HL-60 (cell line): Measurements from ENCODE around the gene EGLN3.
"Not testable (repeated sequence)": the region's sequence is repeated elsewhere in the genome, so short reads cannot be mapped to it uniquely, and the experiment has no call there.

ENCODE experiments used
- DNase-seq, 2 experiments: peaks; one replicate each; pipeline ENCODE4 v3.0.0-alpha.2; 2010 to 2020; ENCODE audit warnings: low read depth in 1 of 2, low spot score in 1 of 2
- H3K27ac ChIP-seq: fragments of 250-450 bp; sonication (Bioruptor Pico); replicated peaks from 2 replicates; pipeline ENCODE4 v1.5.1; 2020; ENCODE audit warnings: mild to moderate bottlenecking, moderate library complexity
- H3K27me3 ChIP-seq: fragments of 250-450 bp; sonication (Bioruptor Pico); 2 replicates; pipeline ENCODE4 v1.5.1; 2021; ENCODE audit warnings: mild to moderate bottlenecking, moderate library complexity; ENCODE audit not compliant: insufficient read depth, poor library complexity, severe bottlenecking
- H3K4me3 ChIP-seq: replicated peaks from 2 replicates; pipeline ENCODE4 v1.5.1; 2011; ENCODE audit warnings: mild to moderate bottlenecking, control low read depth, low read length; ENCODE audit not compliant: insufficient read depth
- GABPA ChIP-seq: IDR thresholded peaks from 2 replicates; pipeline ENCODE4 v1.6.1; 2012; ENCODE audit warnings: low read depth
- POLR2AphosphoS5 ChIP-seq: IDR thresholded peaks from 2 replicates; pipeline ENCODE4 v1.6.1; 2012; ENCODE audit warnings: low read depth
- REST ChIP-seq: IDR thresholded peaks from 2 replicates; pipeline ENCODE4 v1.6.1; 2012; ENCODE audit warnings: low read depth; ENCODE audit not compliant: insufficient replicate concordance
- SPI1 ChIP-seq: IDR thresholded peaks from 2 replicates; pipeline ENCODE4 v1.6.1; 2012; ENCODE audit warnings: low read depth, mild to moderate bottlenecking, borderline replicate concordance
- TF ChIP-seq, protein P1 (sequence below): IDR thresholded peaks from one replicate; pipeline ENCODE4 v1.5.1; 2011; ENCODE audit warnings: low read length, control low read depth, inconsistent platforms; ENCODE audit not compliant: insufficient read depth

The EGLN3 gene

GRCh38 chr14:33979613-33980276 lies 28.9 kb upstream of the EGLN3 start:
- peak; percentile 83 for TF ChIP-seq SPI1
- TF ChIP-seq GABPA = no peak
- Histone ChIP-seq H3K4me3 (no peak overlapping the region), H3K27me3 (no peaks in the 10 kb centered on the region), H3K27ac (no peak overlapping the region)
- DNase-seq = peak in 1 of 2 experiments; percentile 37

GRCh38 chr14:33978892-33979612 lies 28.2 kb upstream of the EGLN3 start:
- H3K27ac ChIP-seq = no peak overlapping the region
- no peak for DNase-seq
- TF ChIP-seq GABPA = no peak
- no peak for TF ChIP-seq POLR2AphosphoS5
- TF ChIP-seq, protein P1, sequence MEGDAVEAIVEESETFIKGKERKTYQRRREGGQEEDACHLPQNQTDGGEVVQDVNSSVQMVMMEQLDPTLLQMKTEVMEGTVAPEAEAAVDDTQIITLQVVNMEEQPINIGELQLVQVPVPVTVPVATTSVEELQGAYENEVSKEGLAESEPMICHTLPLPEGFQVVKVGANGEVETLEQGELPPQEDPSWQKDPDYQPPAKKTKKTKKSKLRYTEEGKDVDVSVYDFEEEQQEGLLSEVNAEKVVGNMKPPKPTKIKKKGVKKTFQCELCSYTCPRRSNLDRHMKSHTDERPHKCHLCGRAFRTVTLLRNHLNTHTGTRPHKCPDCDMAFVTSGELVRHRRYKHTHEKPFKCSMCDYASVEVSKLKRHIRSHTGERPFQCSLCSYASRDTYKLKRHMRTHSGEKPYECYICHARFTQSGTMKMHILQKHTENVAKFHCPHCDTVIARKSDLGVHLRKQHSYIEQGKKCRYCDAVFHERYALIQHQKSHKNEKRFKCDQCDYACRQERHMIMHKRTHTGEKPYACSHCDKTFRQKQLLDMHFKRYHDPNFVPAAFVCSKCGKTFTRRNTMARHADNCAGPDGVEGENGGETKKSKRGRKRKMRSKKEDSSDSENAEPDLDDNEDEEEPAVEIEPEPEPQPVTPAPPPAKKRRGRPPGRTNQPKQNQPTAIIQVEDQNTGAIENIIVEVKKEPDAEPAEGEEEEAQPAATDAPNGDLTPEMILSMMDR = no peak
- TF ChIP-seq REST = no peak
- no peak for TF ChIP-seq SPI1

DNA sequence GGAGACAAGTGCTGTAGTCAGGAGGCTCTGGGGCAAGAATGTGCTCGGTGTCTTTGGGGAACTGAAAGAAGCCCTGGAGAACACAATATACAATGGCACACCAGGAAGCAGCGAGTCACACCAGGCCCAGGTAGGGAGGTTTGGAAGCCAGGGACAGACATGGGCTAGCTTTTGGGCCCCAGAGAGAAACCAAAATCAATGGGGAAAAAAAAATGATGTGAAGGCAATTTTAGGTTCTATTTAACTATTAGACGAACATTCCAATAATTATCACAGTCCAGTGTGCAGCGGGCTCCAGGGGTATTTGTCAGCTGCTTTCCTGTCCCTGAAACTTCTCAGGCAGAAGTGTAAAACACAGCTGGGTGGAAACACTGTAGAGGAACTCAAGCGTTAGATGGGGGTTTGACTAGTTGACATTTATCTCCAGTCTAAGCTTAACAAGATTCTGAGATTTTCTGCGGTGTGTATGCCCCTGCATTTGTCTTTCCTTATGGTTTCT lies 21.8 kb upstream of the EGLN3 start:
- TF ChIP-seq GABPA (no peak), REST (no peak), SPI1 (no peak), POLR2AphosphoS5 (no peak)
- TF ChIP-seq, protein P1 = no peak
- H3K27me3 ChIP-seq = no peaks in the 10 kb centered on the region
- no peak overlapping the region for H3K27ac ChIP-seq
- H3K4me3 ChIP-seq = no peak overlapping the region
- no peak for DNase-seq

More at GRCh38 chr14:33978892-33979612, 28.2 kb upstream of the EGLN3 start:
- Histone ChIP-seq H3K4me3 (no peak overlapping the region), H3K27me3 (no peaks in the 10 kb centered on the region)

DNA sequence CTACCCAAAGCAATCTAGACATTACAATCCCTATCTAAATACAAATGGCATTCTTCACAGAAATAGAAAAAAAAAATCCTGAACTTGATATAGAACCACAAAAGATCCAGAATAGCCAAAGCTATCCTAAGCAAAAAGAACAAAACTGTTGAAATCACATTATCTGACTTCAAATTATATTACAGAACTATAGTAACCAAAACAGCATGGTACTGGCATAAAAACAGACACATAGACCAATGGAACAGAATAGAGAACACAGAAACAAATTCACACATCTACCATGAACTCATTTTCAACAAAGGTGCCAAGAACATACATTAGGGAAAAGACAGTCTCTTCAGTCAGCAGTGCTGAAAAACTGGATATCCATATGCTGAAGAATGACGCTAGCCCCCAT lies 19.0 kb upstream of the EGLN3 start:
- DNase-seq, H3K27ac ChIP-seq, H3K4me3 ChIP-seq, H3K27me3 ChIP-seq: not testable (repeated sequence)
